Neural progenitor cell (in vitro differentiated cells): ENCODE data around the gene ZNF654. TPM values are rescaled to one million over a fixed set of nuclear protein-coding genes. Genes with fewer than 3 reads are reported as not detected.
A peak's percentile ranks its signal among the peaks of the same experiment; 100 is the strongest.

Experiments
- DNase-seq: peaks from one replicate; pipeline ENCODE4 v3.0.0-alpha.2; 2016; ENCODE audit warnings: low spot score
- H2AFZ ChIP-seq: fragments of 200-600 bp; sonication (generic); replicated peaks from 2 replicates; pipeline ENCODE4 v1.6.1; 2016; ENCODE audit warnings: antibody characterized with exemption
- H3F3A ChIP-seq: fragments of 200-600 bp; sonication (generic); 2 replicates; pipeline ENCODE4 v1.6.1; 2016; ENCODE audit warnings: antibody characterized with exemption, low read depth
- H3K27ac ChIP-seq: fragments of 200-600 bp; sonication (generic); 2 replicates; pipeline ENCODE4 v1.5.1; 2016; ENCODE audit warnings: mild to moderate bottlenecking
- H3K27me3 ChIP-seq: fragments of 200-600 bp; sonication (generic); 2 replicates; pipeline ENCODE4 v1.6.1; 2016; ENCODE audit warnings: mild to moderate bottlenecking, moderate library complexity
- H3K36me3 ChIP-seq: fragments of 200-600 bp; sonication (generic); 2 replicates; pipeline ENCODE4 v1.5.1; 2016
- H3K4me1 ChIP-seq: fragments of 200-600 bp; sonication (generic); 2 replicates; pipeline ENCODE4 v1.6.1; 2016; ENCODE audit warnings: mixed run types
- H3K4me2 ChIP-seq: fragments of 200-600 bp; sonication (generic); 2 replicates; pipeline ENCODE4 v1.6.1; 2016
- H3K4me3 ChIP-seq: fragments of 200-600 bp; sonication (generic); 2 replicates; pipeline ENCODE4 v1.5.1; 2016
- H3K79me2 ChIP-seq: fragments of 200-600 bp; sonication (generic); 2 replicates; pipeline ENCODE4 v1.6.1; 2016; ENCODE audit warnings: low read depth
- H3K9ac ChIP-seq: fragments of 200-600 bp; sonication (generic); 2 replicates; pipeline ENCODE4 v1.6.1; 2016
- H3K9me3 ChIP-seq: fragments of 200-600 bp; sonication (generic); 2 replicates; pipeline ENCODE4 v1.5.1; 2016; ENCODE audit warnings: low read depth
- H4K20me1 ChIP-seq: fragments of 200-600 bp; sonication (generic); 2 replicates; pipeline ENCODE4 v1.6.1; 2016; ENCODE audit warnings: low read depth
- H3K27ac Mint-ChIP-seq: 3 replicates; pipeline ENCODE4 v1.8.0; 2021; ENCODE audit warnings: mixed read lengths
- H3K27me3 Mint-ChIP-seq: 2 replicates; pipeline ENCODE4 v1.8.0; 2022; ENCODE audit warnings: low read depth, mild to moderate bottlenecking, inconsistent platforms, moderate library complexity, mixed read lengths; ENCODE audit not compliant: insufficient read depth
- H3K36me3 Mint-ChIP-seq: 3 replicates; pipeline ENCODE4 v1.8.0; 2021; ENCODE audit warnings: mixed read lengths
- H3K4me1 Mint-ChIP-seq: 3 replicates; pipeline ENCODE4 v1.8.0; 2021; ENCODE audit warnings: mixed read lengths
- H3K4me3 Mint-ChIP-seq: 3 replicates; pipeline ENCODE4 v1.8.0; 2021; ENCODE audit warnings: mild to moderate bottlenecking, moderate library complexity, mixed read lengths
- H3K9me3 Mint-ChIP-seq: 3 replicates; pipeline ENCODE4 v1.8.0; 2020; ENCODE audit warnings: mixed read lengths
- CTCF ChIP-seq: fragments of 200-600 bp; sonication (generic); IDR thresholded peaks from 2 replicates; pipeline ENCODE4 v1.5.1; 2017; ENCODE audit warnings: antibody characterized with exemption, mild to moderate bottlenecking
- EZH2 ChIP-seq: fragments of 200-600 bp; sonication (generic); IDR thresholded peaks from 2 replicates; pipeline ENCODE4 v1.6.1; 2017; ENCODE audit warnings: antibody characterized with exemption, mild to moderate bottlenecking, moderate library complexity
- EZH2phosphoT487 ChIP-seq: fragments of 200-600 bp; sonication (generic); IDR thresholded peaks from 2 replicates; pipeline ENCODE4 v1.6.1; 2017; ENCODE audit warnings: antibody characterized with exemption
- total RNA-seq: library from RNA; depleted of rRNA; stranded (reverse); fragments of >200 nt; gene quantifications from 2 replicates; pipeline ENCODE4 v1.2.3, GENCODE V29; 2015; ENCODE audit warnings: low replicate concordance

The ZNF654 gene
- total RNA-seq, 1 donor from 2014 or later: 18.9 TPM

GRCh38 chr3:88141458-88142083 lies 82.5 kb downstream of the ZNF654 start:
- Histone ChIP-seq H3K4me1 (no peaks in the 10 kb centered on the region), H3K9me3 (no peaks in the 10 kb centered on the region), H3K36me3 (peaks cover 12% of the 10 kb centered on the region), H4K20me1 (no peaks in the 10 kb centered on the region), H3K27me3 (no peaks in the 10 kb centered on the region), H3K79me2 (peaks cover 38% of the 10 kb centered on the region), H3K9ac (no peak overlapping the region), H3K27ac (no peak overlapping the region), H3K4me3 (no peak overlapping the region), H3K4me2 (no peak overlapping the region), H2AFZ (no peak overlapping the region), H3F3A (no peaks in the 10 kb centered on the region)
- H3K9me3 Mint-ChIP-seq: no peaks in the 10 kb centered on the region
- no peaks in the 10 kb centered on the region for H3K27me3 Mint-ChIP-seq
- H3K27ac Mint-ChIP-seq: no peak overlapping the region
- no peak overlapping the region for H3K4me3 Mint-ChIP-seq
- H3K36me3 Mint-ChIP-seq: peaks cover 18% of the 10 kb centered on the region
- DNase-seq: no peak
- TF ChIP-seq CTCF (no peak), EZH2phosphoT487 (no peak), EZH2 (no peak)
- H3K4me1 Mint-ChIP-seq: peaks cover 4% of the 10 kb centered on the region

GRCh38 chr3:88142094-88142624 lies 83.1 kb downstream of the ZNF654 start:
- H3K27ac ChIP-seq: no peak overlapping the region
- peaks cover 44% of the 10 kb centered on the region for H3K79me2 ChIP-seq
- H2AFZ ChIP-seq: no peak overlapping the region
- Mint-ChIP-seq H3K4me3 (no peak overlapping the region), H3K4me1 (peaks cover 8% of the 10 kb centered on the region), H3K27me3 (no peaks in the 10 kb centered on the region), H3K9me3 (no peaks in the 10 kb centered on the region), H3K36me3 (peaks cover 20% of the 10 kb centered on the region), H3K27ac (no peak overlapping the region)
- no peak overlapping the region for H3K9ac ChIP-seq
- no peaks in the 10 kb centered on the region for H3F3A ChIP-seq
- no peak for TF ChIP-seq CTCF
- no peak for TF ChIP-seq EZH2phosphoT487
- TF ChIP-seq EZH2: no peak
- no peak overlapping the region for H3K4me3 ChIP-seq
- DNase-seq: no peak
- H4K20me1 ChIP-seq: no peaks in the 10 kb centered on the region
- H3K4me1 ChIP-seq: no peaks in the 10 kb centered on the region
- no peak overlapping the region for H3K4me2 ChIP-seq
- H3K27me3 ChIP-seq: no peaks in the 10 kb centered on the region
- H3K36me3 ChIP-seq: peaks cover 12% of the 10 kb centered on the region
- H3K9me3 ChIP-seq: no peaks in the 10 kb centered on the region

GRCh38 chr3:88147261-88147660 lies 88.2 kb downstream of the ZNF654 start:
- peaks cover 92% of the 10 kb centered on the region for H3K79me2 ChIP-seq
- no peaks in the 10 kb centered on the region for H3K9me3 ChIP-seq
- H3K9ac ChIP-seq: no peak overlapping the region
- H4K20me1 ChIP-seq: peaks cover 8% of the 10 kb centered on the region
- peaks cover 31% of the 10 kb centered on the region for H3K4me1 Mint-ChIP-seq
- H3K27me3 Mint-ChIP-seq: peaks cover 4% of the 10 kb centered on the region
- H2AFZ ChIP-seq: no peak overlapping the region
- TF ChIP-seq EZH2phosphoT487: no peak
- no peak for TF ChIP-seq CTCF
- no peak for TF ChIP-seq EZH2
- no peak overlapping the region for H3K4me2 ChIP-seq
- no peaks in the 10 kb centered on the region for H3F3A ChIP-seq
- H3K4me3 ChIP-seq: no peak overlapping the region
- peaks cover 11% of the 10 kb centered on the region for H3K4me1 ChIP-seq
- H3K27ac ChIP-seq: no peak overlapping the region
- DNase-seq: no peak
- peaks cover 11% of the 10 kb centered on the region for H3K36me3 Mint-ChIP-seq
- no peak overlapping the region for H3K27ac Mint-ChIP-seq
- H3K4me3 Mint-ChIP-seq: peak overlapping the region; percentile 19
- no peaks in the 10 kb centered on the region for H3K36me3 ChIP-seq
- no peaks in the 10 kb centered on the region for H3K9me3 Mint-ChIP-seq
- H3K27me3 ChIP-seq: no peaks in the 10 kb centered on the region
